WERI-Rb-1 (cell line): ENCODE data around the gene DGKD.

Experiments
- DNase-seq: peaks from one replicate; pipeline ENCODE4 v3.0.0-alpha.2; 2020
- H3K27ac ChIP-seq: fragments of 250-450 bp; sonication (Bioruptor Pico); 2 replicates; pipeline ENCODE4 v1.5.1; 2020; ENCODE audit warnings: mild to moderate bottlenecking, moderate library complexity
- H3K27me3 ChIP-seq: fragments of 250-450 bp; sonication (Bioruptor Pico); 2 replicates; pipeline ENCODE4 v1.5.1; 2021; ENCODE audit warnings: mild to moderate bottlenecking, low read depth, moderate library complexity; ENCODE audit not compliant: insufficient read depth, severe bottlenecking
- H3K36me3 ChIP-seq: fragments of 250-450 bp; sonication (Bioruptor Pico); 2 replicates; pipeline ENCODE4 v1.5.1; 2020; ENCODE audit warnings: mild to moderate bottlenecking, moderate library complexity
- H3K4me3 ChIP-seq: 2 replicates; pipeline ENCODE4 v1.5.1; 2011; ENCODE audit warnings: low read depth, mild to moderate bottlenecking, control low read depth, low read length
- H3K9me3 ChIP-seq: fragments of 250-450 bp; sonication (Bioruptor Pico); 2 replicates; pipeline ENCODE4 v1.5.1; 2021; ENCODE audit warnings: mild to moderate bottlenecking, moderate library complexity; ENCODE audit not compliant: severe bottlenecking
- CTCF ChIP-seq: IDR thresholded peaks from 2 replicates; pipeline ENCODE4 v1.5.1; 2011; ENCODE audit warnings: low read depth, mild to moderate bottlenecking, control low read depth, inconsistent platforms, low read length

DGKD gene

GRCh38 chr2:233447506-233448219, 93.4 kb downstream of the DGKD start:
- H3K27ac ChIP-seq: peak overlapping the region; percentile 20
- no peaks in the 10 kb centered on the region for H3K27me3 ChIP-seq
- H3K9me3 ChIP-seq: no peaks in the 10 kb centered on the region
- peak; percentile 61 for DNase-seq
- peaks cover 14% of the 10 kb centered on the region for H3K36me3 ChIP-seq
- no peak overlapping the region for H3K4me3 ChIP-seq
- TF ChIP-seq CTCF: no peak

GRCh38 chr2:233448220-233448559, 93.9 kb downstream of the DGKD start:
- Histone ChIP-seq H3K36me3 (peaks cover 11% of the 10 kb centered on the region), H3K4me3 (no peak overlapping the region), H3K27me3 (no peaks in the 10 kb centered on the region), H3K27ac (peak overlapping the region; percentile 20), H3K9me3 (no peaks in the 10 kb centered on the region)
- peak; percentile 63 for TF ChIP-seq CTCF
- peak; percentile 62 for DNase-seq

- TF ChIP-seq CTCF: no peak
- Histone ChIP-seq H3K9me3 (no peaks in the 10 kb centered on the region), H3K4me3 (no peak overlapping the region), H3K36me3 (peaks cover 11% of the 10 kb centered on the region), H3K27ac (no peak overlapping the region; the same call in 1 of the 2 replicates), H3K27me3 (no peaks in the 10 kb centered on the region)
- no peak for DNase-seq
These were observed 94.3 kb downstream of the DGKD start for GRCh38 chr2:233448575-233448974.

- Histone ChIP-seq H3K36me3 (peaks cover 16% of the 10 kb centered on the region), H3K27ac (no peak overlapping the region), H3K9me3 (no peaks in the 10 kb centered on the region), H3K4me3 (no peak overlapping the region), H3K27me3 (no peaks in the 10 kb centered on the region)
- peak; percentile 90 for TF ChIP-seq CTCF
- peak; percentile 69 for DNase-seq
These were observed 95.0 kb downstream of the DGKD start for GRCh38 chr2:233449081-233449901.

- DNase-seq: no peak
- no peak for TF ChIP-seq CTCF
- Histone ChIP-seq H3K27ac (no peak overlapping the region), H3K36me3 (peaks cover 23% of the 10 kb centered on the region), H3K27me3 (no peaks in the 10 kb centered on the region), H3K4me3 (no peak overlapping the region), H3K9me3 (no peaks in the 10 kb centered on the region)
These were observed 95.9 kb downstream of the DGKD start for GRCh38 chr2:233449921-233450863.
